GM20000 (cell line): Measurements from ENCODE around the gene CAMSAP1.

Source experiments
- DNase-seq: peaks from one replicate; pipeline ENCODE4 v3.0.0; 2012; ENCODE audit warnings: low spot score
- CTCF ChIP-seq: IDR thresholded peaks from 2 replicates; pipeline ENCODE4 v1.5.1; 2012; ENCODE audit warnings: mild to moderate bottlenecking, control low read depth; ENCODE audit errors: extremely low read depth, missing control alignments

Gene CAMSAP1

GRCh38 chr9:135776893-135777622, 130.3 kb downstream of the CAMSAP1 start:
- TF ChIP-seq CTCF, result no peak

GRCh38 chr9:135775911-135776310, 131.4 kb downstream of the CAMSAP1 start:
- no peak for TF ChIP-seq CTCF

More at GRCh38 chr9:135776893-135777622, 130.3 kb downstream of the CAMSAP1 start:
- no peak for DNase-seq

DNA sequence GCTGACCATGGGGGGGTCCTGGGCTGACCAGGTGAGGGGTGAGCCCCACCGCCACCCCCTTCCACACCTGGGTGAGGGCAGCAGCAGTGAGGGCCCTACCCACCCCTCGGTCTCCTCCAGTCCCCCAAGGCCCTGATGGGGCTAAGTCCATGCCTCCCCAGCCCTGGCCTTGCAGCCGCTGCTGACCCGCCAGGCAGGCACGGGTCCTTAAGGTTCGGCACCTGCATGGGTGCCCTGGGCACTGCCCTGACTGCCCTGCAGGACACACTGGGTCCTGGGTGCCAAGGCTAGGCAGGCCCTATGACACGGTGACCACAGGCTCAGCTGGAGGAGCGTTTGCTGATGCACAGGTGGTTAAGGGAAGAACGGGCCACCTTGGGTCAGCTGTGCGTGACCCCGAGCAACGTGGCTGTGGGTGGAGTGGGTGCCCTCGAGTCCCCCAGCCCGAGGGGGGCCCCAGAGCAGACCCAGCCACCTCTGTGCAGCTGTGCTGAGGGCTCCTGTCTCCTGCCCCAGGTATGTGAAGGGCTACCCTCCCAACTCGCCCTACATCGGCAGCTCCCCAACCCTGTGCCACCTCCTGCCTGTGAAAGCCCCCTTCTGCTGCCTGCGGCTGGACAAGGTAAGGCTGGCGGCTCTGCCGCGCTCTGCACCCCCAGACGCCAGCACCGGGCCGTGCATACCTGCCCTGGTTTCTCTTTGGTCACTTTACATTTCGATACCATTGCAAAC, 132.4 kb downstream of the CAMSAP1 start:
- no peak for DNase-seq
- no peak for TF ChIP-seq CTCF

More at GRCh38 chr9:135775911-135776310, 131.4 kb downstream of the CAMSAP1 start:
- DNase-seq, result no peak

DNA sequence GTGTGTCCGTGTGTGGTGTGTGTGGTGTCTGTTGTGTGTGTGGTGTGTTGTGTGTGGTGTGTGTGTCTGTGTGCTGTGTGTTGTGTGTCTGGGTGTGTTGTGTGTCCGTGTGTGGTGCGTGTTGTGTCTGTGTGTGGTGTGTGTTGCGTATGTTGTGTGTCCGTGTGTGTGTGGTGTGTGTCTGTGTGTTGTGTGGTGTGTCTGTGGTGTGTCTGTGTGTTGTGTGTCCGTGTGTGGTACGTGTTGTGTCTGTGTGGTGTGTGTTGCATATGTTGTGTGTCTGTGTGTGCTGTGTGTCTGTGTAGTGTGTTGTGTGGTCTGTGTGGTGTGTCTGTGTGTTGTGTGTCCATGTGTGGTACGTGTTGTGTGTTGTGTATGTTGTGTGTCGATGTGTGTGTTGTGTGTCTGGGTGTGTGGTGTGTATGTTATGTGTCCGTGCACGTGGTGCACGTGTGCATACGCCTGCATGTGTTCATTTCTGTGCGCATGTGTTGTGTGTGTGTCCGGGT, 133.1 kb downstream of the CAMSAP1 start:
- no peak for DNase-seq
- TF ChIP-seq CTCF, result no peak

DNA sequence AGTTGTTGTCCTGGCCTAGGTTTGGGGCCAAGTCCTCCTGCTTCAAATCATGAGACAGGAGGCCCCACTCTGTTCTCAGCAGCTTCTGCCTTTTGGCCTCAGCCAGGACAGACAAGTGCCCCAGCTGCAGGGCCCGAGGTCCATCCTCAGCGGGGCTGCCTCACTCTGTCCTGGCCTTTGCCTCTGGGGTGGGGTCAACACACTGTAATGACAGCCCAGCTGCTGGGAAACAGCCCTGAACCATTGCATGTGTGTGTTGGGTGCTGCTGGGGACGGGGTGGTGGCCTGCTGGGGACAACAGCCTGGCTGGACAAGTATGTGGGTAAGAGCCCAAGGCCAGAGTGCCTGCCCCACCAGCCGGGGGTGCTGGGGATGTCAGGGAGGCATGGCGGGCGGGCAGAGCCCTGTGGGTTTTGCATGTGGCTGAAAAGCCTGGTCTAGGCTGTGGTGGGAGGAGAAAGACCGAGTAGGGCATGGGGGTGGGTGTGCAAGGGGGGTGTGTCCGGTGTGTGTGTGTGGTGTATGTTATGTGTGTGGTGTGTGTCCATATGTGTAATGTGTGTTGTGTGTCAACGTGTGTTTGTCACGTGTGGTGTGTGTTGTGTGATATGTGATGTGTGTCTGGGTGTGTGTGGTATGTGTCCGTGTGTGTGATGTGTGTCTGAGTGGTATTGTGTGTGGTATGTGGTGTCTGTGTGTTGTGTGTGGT, 133.7 kb downstream of the CAMSAP1 start:
- no peak for DNase-seq
- TF ChIP-seq CTCF, result no peak

- TF ChIP-seq CTCF, result no peak
- no peak for DNase-seq
Measured at GRCh38 chr9:135772702-135773493, 134.4 kb downstream of the CAMSAP1 start.
